B cell (primary cell): Measurements from ENCODE around the gene ARHGEF39. TPM values are rescaled to one million over a fixed set of nuclear protein-coding genes. Genes with fewer than 3 reads are reported as not detected.
A peak's percentile ranks its signal among the peaks of the same experiment; 100 is the strongest.

Source experiments
- ATAC-seq: fragments of 200-7000 bp; cut with Tn5 transposase; one replicate; pipeline ENCODE4 v1.10.0; 2021; ENCODE audit warnings: low read depth, mild to moderate bottlenecking, moderate number of reproducible peaks, moderate library complexity
- CTCF ChIA-PET: fragments of 350-600 bp; sonication (Branson Sonifier 250); formaldehyde crosslinking; loops from one replicate; lab custom pipeline; 2021; ENCODE audit warnings: antibody characterized with exemption, inconsistent platforms; lab: Charles Lee
- POLR2A ChIA-PET: fragments of 350-600 bp; sonication (Branson Sonifier 250); formaldehyde crosslinking; loops from one replicate; lab custom pipeline; 2021; ENCODE audit warnings: antibody characterized with exemption; lab: Charles Lee
- DNase-seq: peaks from one replicate; pipeline ENCODE4 v3.0.0; 2013
- H2AFZ ChIP-seq: 2 replicates; pipeline ENCODE4 v1.6.1; 2012; ENCODE audit warnings: mild to moderate bottlenecking, low read depth, low read length; ENCODE audit not compliant: insufficient read depth, poor library complexity, severe bottlenecking
- H3K27ac ChIP-seq, 2 donors: 1 replicate in 1 of 2; 2 replicates in 1 of 2; pipeline ENCODE4 v1.5.1; 2012 to 2013; ENCODE audit warnings: low read length in 2 of 2, mild to moderate bottlenecking in 2 of 2, moderate library complexity in 1 of 2
- H3K27me3 ChIP-seq, 4 experiments: fragments of 200-600 bp in 1 of 4; sonication (generic) in 1 of 4; replicated peaks in 1 of 4; 1 replicate in 2 of 4; 2 replicates in 2 of 4; pipeline versions ENCODE4 v1.6.1 to v1.7.0; 2013 to 2016; ENCODE audit warnings: low read length in 3 of 4, mild to moderate bottlenecking in 2 of 4, mixed read lengths in 1 of 4, moderate library complexity in 1 of 4; ENCODE audit not compliant: insufficient read depth in 4 of 4, control insufficient read depth in 3 of 4; ENCODE audit errors: control extremely low read depth in 1 of 4
- H3K36me3 ChIP-seq, 2 experiments: replicated peaks in 1 of 2; 1 replicate in 1 of 2; 2 replicates in 1 of 2; pipeline versions ENCODE4 v1.6.1 to v1.7.1; 2013; ENCODE audit warnings: low read length in 1 of 2; ENCODE audit not compliant: insufficient read depth in 2 of 2, control insufficient read depth in 1 of 2; ENCODE audit errors: control extremely low read depth in 1 of 2, extremely low read depth in 1 of 2
- H3K4me1 ChIP-seq, 2 donors: fragments of 200-600 bp in 1 of 2; sonication (generic) in 1 of 2; 1 replicate in 1 of 2; 2 replicates in 1 of 2; pipeline versions ENCODE4 v1.5.1 to v1.6.1; 2013 to 2017; ENCODE audit warnings: low read length in 2 of 2; ENCODE audit not compliant: control insufficient read depth in 2 of 2, insufficient read depth in 2 of 2
- H3K4me2 ChIP-seq: replicated peaks from 2 replicates; pipeline ENCODE3; 2012; ENCODE audit warnings: mild to moderate bottlenecking, low read depth, low read length; ENCODE audit not compliant: poor library complexity, severe bottlenecking
- H3K4me3 ChIP-seq, 5 experiments: fragments of 200-600 bp in 1 of 5; sonication (generic) in 1 of 5; 1 replicate in 3 of 5; 2 replicates in 2 of 5; pipeline versions ENCODE4 v1.5.1 to v1.7.0; 2011 to 2016; ENCODE audit warnings: low read length in 4 of 5, mild to moderate bottlenecking in 4 of 5, low read depth in 2 of 5, control low read depth in 1 of 5, moderate library complexity in 1 of 5; ENCODE audit not compliant: insufficient read depth in 1 of 5; ENCODE audit errors: control extremely low read depth in 1 of 5, extremely low read depth in 1 of 5
- H3K79me2 ChIP-seq: fragments of 200-600 bp; sonication (generic); one replicate; pipeline ENCODE4 v1.6.0; 2016; ENCODE audit warnings: low read length; ENCODE audit not compliant: control insufficient read depth, insufficient read depth
- H3K9ac ChIP-seq: fragments of 200-600 bp; sonication (generic); 2 replicates; pipeline ENCODE4 v1.6.1; 2017; ENCODE audit warnings: mild to moderate bottlenecking, low read length, moderate library complexity
- H3K9me3 ChIP-seq, 3 donors: one replicate each; pipeline versions ENCODE4 v1.6.1 to v1.7.1; 2013; ENCODE audit warnings: low read length in 2 of 3; ENCODE audit not compliant: control insufficient read depth in 2 of 3, insufficient read depth in 1 of 3; ENCODE audit errors: control extremely low read depth in 1 of 3
- H4K20me1 ChIP-seq: 2 replicates; pipeline ENCODE4 v1.6.0; 2012; ENCODE audit warnings: mild to moderate bottlenecking, low read length; ENCODE audit not compliant: insufficient read depth, control insufficient read depth, poor library complexity, severe bottlenecking
- H3K27ac Mint-ChIP-seq: one replicate; pipeline ENCODE4 v1.8.0; 2021; ENCODE audit warnings: mixed read lengths
- H3K27me3 Mint-ChIP-seq: one replicate; pipeline ENCODE4 v1.8.0; 2021; ENCODE audit warnings: mixed read lengths
- H3K4me1 Mint-ChIP-seq: one replicate; pipeline ENCODE4 v1.8.0; 2021; ENCODE audit warnings: mixed read lengths
- H3K4me3 Mint-ChIP-seq: one replicate; pipeline ENCODE4 v1.8.0; 2021; ENCODE audit warnings: mixed read lengths
- H3K9me3 Mint-ChIP-seq: one replicate; pipeline ENCODE4 v1.8.0; 2022; ENCODE audit warnings: mixed read lengths; ENCODE audit not compliant: insufficient read depth
- CTCF ChIP-seq: fragments of 200-600 bp; IDR thresholded peaks from one replicate; pipeline ENCODE4 v1.8.0; 2022; ENCODE audit warnings: antibody characterized with exemption, mild to moderate bottlenecking
- EZH2 ChIP-seq: IDR thresholded peaks from 2 replicates; pipeline ENCODE4 v1.6.1; 2012; ENCODE audit warnings: borderline replicate concordance, low read depth, mild to moderate bottlenecking, moderate library complexity, low read length; ENCODE audit not compliant: insufficient read depth, poor library complexity, severe bottlenecking
- WGBS: methylation state at CpG from one replicate; pipeline ENCODE4 v1.1.5; 2013; ENCODE audit warnings: missing lambda C conversion rate; ENCODE audit not compliant: insufficient coverage; 5-methylcytosine and 5-hydroxymethylcytosine counted together
- intact Hi-C: fragments of 100-400 bp; cut with micrococcal nuclease; formaldehyde crosslinking; loops from one replicate; pipeline ENCODE4 v1.10.0; 2022
- polyA plus RNA-seq: library from polyadenylated mRNA; depleted of rRNA; stranded (reverse); fragments of >200 nt; gene quantifications from 2 replicates; pipeline ENCODE4 v1.2.3, GENCODE V29; 2012
- total RNA-seq, 2 donors: library from RNA; stranded (reverse); fragments of 120-200 nt in 1 of 2; gene quantifications; 1 replicate in 1 of 2; 2 replicates in 1 of 2; pipeline versions ENCODE4 v1.2.3 to v1.2.4, GENCODE V29; 2013 to 2022

Gene ARHGEF39
- total and polyA plus RNA-seq, 2 donors (not counting 1 experiment from before 2014, with no cell fraction given) = 0.40 to 0.62 TPM

- Mint-ChIP-seq H3K9me3 (no peaks in the 10 kb centered on the region), H3K27ac (peak overlapping the region; percentile 97), H3K4me3 (peak overlapping the region; percentile 97), H3K27me3 (no peaks in the 10 kb centered on the region), H3K4me1 (peaks cover 81% of the 10 kb centered on the region)
- peak overlapping the region; percentile 88 for H3K9ac ChIP-seq
- H3K36me3 ChIP-seq = peaks cover 0 to 13% of the 10 kb centered on the region in 2 experiments
- DNase-seq = peak; percentile 95
- peak overlapping the region; percentile 83 for H2AFZ ChIP-seq
- H3K9me3 ChIP-seq = no peaks in the 10 kb centered on the region
- peak overlapping the region; percentile 76 to 90 (median 84) for H3K4me3 ChIP-seq
- peak overlapping the region; percentile 93 for H3K4me2 ChIP-seq
- no peak for TF ChIP-seq EZH2
- TF ChIP-seq CTCF = peak; percentile 94
- no peaks in the 10 kb centered on the region for H3K27me3 ChIP-seq
- peak; percentile 89 for ATAC-seq
- under 1% methylated on average over 51 of the region's 58 CpGs for WGBS
- peaks cover 48% of the 10 kb centered on the region for H3K79me2 ChIP-seq
- intact Hi-C loops = loop anchor here (1.0 to 2.0 kb wide), 8 partner anchors 10 to 169 kb away; partner anchors contain the start of genes CCDC107, CREB3, HINT2 and RMRP
- CTCF ChIA-PET = interaction anchor here (0.6 to 15.0 kb wide), 28 partner anchors 11 to 530 kb away, joined by 3 to 357 read pairs (median 6); partner anchors contain the start of genes ARHGEF39, CCDC107, CD72 and CREB3
- peak overlapping the region; percentile 88 to 95 for H3K27ac ChIP-seq
- POLR2A ChIA-PET = interaction anchor here (0.7 to 9.7 kb wide), 16 partner anchors 8 to 102 kb away, joined by 3 to 114 read pairs (median 8); partner anchors contain the start of genes ARHGEF39, CCDC107, CD72 and CREB3
- peaks cover 76 to 92% of the 10 kb centered on the region in 2 donors for H3K4me1 ChIP-seq
- H4K20me1 ChIP-seq = no peaks in the 10 kb centered on the region
These were observed 18.3 kb downstream of the ARHGEF39 start for GRCh38 chr9:35646533-35647265.
